ENCODE results near the gene DENND5B.

Gene DENND5B

DNA sequence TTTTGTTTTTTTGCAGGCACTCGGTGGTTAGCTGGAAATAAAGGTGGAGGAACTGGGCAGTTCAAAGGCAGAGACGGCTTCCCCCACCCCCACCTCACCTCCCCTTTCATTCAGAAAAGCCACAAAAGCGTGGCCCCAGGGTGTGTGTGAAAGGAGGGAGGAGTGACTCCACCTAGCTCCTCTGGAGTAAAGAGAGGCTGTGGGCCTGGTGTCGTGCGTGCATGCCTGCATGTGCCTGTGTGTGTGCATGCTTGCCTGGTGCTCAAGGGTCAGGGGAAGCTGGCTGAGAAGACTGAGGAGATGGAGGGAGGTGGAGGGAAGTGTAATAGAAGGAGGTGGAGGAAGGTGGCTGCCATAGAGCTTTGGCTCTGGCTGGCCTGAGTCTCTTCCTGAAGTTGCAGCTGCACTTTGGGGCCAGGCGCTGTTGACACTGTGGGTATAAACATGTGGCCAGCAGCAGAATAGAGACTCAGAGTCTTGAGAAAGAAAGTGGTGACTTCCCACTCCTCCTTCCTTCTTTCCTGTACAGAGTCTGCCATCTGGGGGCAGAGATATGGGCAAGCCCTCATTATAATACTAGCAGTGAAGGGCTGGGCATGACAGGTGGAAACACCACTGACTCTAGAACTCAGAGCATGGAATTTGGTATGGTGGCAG, 228.0 kb downstream of the DENND5B start:
- Histone ChIP-seq H3K27ac (peak overlapping the region in 6 of 21 experiments; percentile 3 to 76 (median 60)), H3K4me3 (no peak overlapping the region)

DNA sequence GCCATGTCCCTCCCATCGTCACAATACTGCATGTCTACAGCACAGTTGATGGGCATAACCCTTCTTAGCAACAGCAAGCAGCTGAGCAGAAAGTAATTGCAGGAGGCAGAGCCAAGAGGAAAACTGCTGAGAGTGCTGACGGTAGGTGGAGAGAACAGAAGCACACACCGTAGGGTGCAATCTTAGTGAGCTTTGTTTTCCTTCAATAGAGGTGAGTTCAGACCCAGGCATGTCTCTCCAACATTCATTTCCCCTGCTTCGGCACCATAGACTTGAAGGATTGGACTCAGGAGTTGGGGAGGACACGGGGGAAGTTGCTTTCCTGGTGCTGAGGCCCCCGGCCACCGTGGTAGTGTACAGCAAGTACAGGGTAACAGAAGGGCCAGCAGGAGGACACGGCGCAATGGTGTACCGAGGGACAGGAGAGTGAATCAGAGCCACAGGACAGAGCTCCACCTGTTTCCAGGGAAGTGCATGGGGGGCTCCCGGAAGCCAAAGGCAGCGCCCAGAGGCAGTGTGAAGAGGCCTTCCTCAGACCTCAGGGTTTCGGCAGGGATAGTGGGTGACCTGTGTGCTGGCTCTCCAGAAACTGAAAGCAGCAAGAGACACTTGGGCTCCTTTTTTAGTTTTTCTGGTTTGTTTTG, 228.7 kb downstream of the DENND5B start:
- no peak overlapping the region for H3K4me3 ChIP-seq
- H3K27ac ChIP-seq: peak overlapping the region in 8 of 21 experiments; percentile 3 to 76 (median 52)

DNA sequence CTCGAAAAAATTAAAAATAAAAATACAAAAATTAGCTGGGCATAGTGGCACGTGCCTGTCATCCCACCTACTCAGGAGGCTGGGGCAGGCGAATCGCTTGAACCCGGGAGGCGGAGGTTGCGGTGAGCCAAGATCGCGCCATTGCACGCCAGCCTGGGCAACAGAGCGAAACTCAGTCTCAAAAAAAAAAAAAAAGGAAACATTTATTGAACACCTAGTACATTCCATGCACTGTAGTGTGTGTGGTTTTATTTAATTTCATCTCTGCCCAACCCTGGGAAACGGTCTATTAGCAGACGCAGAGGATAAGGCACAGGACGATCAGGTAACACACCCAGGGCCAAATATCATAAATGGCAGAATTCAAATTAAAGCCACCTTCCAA, 229.2 kb downstream of the DENND5B start:
- Histone ChIP-seq H3K4me3 (no peak overlapping the region), H3K27ac (no peak overlapping the region)

DNA sequence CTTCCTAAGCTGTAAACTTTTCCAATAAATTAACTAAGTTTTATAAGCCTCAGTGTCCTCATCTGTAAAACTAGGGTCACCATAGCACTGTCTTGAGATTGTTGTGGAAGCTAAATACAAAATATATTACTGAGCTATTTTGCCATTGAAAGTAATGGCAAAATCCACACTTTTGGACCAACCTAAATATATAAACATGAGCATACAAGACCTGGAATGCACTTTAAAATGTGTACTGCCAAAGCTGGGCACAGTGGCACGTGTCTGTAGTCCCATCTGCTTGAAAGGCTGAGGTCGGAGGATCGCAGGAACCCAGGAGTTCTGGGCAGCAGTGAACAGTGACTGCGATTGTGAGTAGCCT, 235.2 kb downstream of the DENND5B start:
- Histone ChIP-seq H3K27ac (no peak overlapping the region), H3K4me3 (no peak overlapping the region)

DNA sequence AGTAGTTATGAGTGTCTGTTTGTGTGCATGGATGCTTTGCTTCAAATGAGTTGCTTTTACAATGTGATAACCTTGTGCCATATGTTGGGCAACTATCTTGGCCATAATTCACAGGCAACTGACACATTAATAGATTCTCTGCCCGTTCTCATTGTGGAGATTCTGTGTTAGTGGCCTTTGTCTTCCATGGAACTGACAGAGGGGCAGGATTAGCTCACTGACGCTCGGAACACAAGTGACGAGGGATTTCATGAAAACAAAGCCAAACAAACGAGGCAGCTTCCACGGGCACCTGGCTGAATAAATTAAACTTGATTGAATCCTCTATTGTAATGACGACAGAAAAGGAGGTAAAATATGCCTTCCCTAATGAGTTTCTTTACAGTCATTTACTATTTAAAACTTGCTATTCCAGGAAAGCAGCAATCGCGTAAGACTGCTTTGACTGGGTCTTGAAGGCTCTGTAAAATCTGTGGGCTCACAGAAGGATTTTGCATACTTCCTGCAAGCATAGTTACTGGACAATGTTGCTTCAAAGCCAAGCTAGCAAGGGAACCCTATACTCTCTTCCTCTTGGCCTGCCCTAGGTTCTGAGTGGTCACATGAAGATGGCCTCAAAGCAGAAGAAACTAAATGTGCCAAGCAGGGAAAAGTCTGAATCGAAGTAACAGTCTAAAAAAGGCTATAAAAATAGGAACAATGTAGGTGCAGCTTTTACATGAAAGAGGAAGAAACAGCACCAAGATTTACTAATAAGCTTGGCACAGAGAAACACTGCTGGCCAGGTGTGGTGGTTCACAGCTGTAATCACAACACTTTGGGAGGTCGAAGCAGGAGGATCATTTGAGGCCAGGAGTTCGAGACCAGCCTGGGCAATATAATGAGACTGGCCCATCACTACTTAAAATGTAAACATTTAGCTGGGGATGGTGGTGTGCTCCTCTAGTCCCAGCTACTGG, 236.9 kb downstream of the DENND5B start:
- Histone ChIP-seq H3K27ac (no peak overlapping the region), H3K4me3 (no peak overlapping the region)

DNA sequence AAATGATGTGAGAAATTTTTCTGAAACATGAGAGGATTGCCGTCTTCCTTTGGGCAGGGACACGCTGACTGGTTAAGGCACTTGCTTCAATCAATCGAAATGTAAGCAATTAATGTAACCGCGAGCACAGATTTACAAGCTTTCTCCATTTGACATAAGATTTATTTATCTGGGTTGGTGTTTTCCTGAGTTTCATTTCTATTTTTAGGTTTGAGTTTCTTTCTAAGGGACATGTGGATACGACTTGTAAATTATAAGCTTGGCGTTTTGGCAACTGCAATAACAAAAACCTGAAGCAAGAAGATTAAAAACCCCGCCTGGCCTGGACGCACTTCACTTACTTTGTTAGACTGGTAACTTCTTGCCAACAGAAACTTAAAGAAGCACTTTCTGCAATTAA, 244.7 kb downstream of the DENND5B start:
- Histone ChIP-seq H3K27ac (no peak overlapping the region), H3K4me3 (no peak overlapping the region)

DNA sequence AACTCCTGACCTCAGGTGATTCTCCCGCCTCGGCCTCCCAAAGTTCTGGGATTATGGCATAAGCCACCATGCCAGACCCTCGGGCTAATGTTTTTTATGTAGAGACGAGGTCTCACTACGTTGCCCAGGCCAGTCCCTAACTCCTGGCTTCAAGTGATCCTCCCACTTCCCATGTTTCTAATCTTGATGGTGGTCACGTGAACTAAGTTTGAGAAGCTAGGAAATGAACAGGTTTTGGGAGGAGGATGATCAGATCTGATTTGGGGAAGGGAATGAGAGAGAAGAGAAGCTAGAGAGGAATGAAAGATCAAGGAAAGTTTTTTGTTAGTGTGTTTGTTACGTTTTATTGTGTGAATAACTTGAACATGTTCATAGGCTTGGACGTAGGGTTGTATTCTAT, 247.8 kb downstream of the DENND5B start:
- no peak overlapping the region for H3K27ac ChIP-seq

DNA sequence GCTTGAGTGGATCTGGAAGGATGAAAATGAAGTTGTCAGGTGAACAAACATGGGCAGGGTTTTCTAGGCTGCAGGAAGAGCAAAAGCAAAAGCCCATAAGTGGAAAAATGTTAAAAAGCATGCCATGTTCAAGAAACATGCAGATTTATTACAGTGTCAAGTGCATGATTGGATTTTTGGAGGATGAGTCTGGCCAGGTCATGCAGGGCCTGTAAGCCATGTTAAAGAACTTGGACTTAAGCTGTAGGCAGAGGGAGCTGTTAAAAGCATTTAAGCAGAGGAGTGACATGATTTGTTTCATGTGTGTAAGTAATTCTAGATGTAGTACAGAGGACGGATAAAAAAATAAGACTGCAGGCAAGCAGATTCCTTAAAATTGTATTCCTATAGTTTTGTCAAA, 248.7 kb downstream of the DENND5B start:
- H3K27ac ChIP-seq: no peak overlapping the region

More for the DNA sequence above, 247.8 kb downstream of the DENND5B start:
- H3K4me3 ChIP-seq: no peak overlapping the region

DNA sequence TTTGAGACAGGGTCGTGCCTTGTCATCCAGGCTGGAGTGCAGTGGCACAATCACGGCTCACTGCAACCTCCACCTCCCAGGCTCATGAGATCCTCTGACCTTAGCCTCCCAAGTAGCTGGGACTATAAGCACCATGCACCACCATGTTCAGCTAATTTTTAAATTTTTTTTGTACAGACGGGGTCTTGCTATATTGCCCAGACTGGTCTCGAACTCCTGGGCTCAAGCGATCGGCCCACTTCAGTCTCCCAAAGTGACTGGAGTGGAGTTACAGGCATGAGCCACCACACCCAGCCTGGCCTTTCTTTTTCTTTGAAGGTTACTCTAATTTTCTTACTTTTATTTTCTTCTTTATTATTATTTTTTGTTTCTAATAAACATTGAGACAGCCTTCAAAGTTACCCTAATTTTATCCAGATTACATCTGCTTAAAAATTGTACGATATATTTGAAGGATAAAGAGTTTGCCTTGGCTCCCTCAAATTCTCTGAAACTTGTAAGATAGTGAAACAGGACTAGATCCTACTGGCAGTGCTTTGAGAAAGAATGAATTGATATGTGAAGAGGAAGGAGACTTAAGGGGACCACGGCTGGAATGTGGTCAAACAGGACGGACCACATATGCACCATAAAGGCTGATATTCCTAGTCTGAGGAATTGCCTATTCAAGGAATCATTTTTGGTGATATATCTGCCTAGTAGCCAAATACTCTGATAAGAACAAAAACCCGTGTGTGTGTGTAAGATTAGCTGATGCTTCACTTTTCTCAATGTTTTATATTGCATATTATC, 250.9 kb downstream of the DENND5B start:
- no peak overlapping the region for H3K27ac ChIP-seq

More for the DNA sequence above, 248.7 kb downstream of the DENND5B start:
- no peak overlapping the region for H3K4me3 ChIP-seq

DNA sequence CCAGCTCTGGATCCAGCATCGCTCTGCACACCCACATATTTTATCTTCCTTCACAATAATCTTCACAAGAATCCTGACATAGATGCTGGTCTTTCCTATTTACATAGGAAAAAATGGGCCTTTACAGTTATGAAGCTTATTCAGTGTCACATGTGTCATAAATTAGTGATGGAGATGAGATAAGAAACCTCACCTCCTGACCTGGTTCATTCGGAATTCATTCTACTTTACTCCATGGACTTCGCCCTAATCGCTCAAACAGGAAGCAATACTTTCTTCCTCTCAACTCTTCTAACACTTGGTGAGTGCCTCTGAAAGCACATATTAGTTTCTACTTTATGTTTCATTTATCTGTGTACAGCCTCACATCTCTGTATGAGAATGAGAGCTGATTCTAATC, 253.0 kb downstream of the DENND5B start:
- H3K27ac ChIP-seq: no peak overlapping the region
- no peak overlapping the region for H3K4me3 ChIP-seq

More for the DNA sequence above, 250.9 kb downstream of the DENND5B start:
- no peak overlapping the region for H3K4me3 ChIP-seq

All from skin epidermis (tissue), 12 donors.